ENCODE results near the gene CCDC38. TPM values are rescaled to one million over a fixed set of nuclear protein-coding genes. Genes with fewer than 3 reads are reported as not detected.

CCDC38 gene
- total RNA-seq, 2 donors from 2014 or later, result 0.33 TPM; not detected in 1

- DNase-seq (ENCODE audit: low spot score) (no peak), ATAC-seq (no peak)
- no peak overlapping the region for H3K4me3 Mint-ChIP-seq
- H3K27ac Mint-ChIP-seq, result no peak overlapping the region
- H3K36me3 Mint-ChIP-seq, result no peaks in the 10 kb centered on the region
- peaks cover 6 to 17% of the 10 kb centered on the region in 2 donors for H3K27me3 Mint-ChIP-seq
- no peaks in the 10 kb centered on the region for H3K9me3 Mint-ChIP-seq
- H3K4me1 Mint-ChIP-seq (ENCODE audit: low read depth in 2 of 2), result no peaks in the 10 kb centered on the region
These were observed 7.2 kb upstream of the CCDC38 start for GRCh38 chr12:95949477-95950206.

- no peaks in the 10 kb centered on the region for H3K27me3 Mint-ChIP-seq
- ATAC-seq, result no peak
- H3K9me3 Mint-ChIP-seq, result no peaks in the 10 kb centered on the region
These were observed 1.8 kb upstream of the CCDC38 start for GRCh38 chr12:95944108-95944704.

GRCh38 chr12:95943330-95943842 is 972 bp upstream of the CCDC38 start, which contains the start of gene AMDHD1:
TSS of gene AMDHD1 (plus strand) at chr12:95943331. CDS start at chr12:95943399, 68 bp downstream.
- DNase-seq (ENCODE audit: low spot score) (peak; percentile 74), ATAC-seq (peak; percentile 82 to 84)
- peaks cover 0 to 3% of the 10 kb centered on the region in 2 donors for H3K27me3 Mint-ChIP-seq
- H3K4me3 Mint-ChIP-seq, result peak within 1 kb of the TSS; percentile 95
- peaks cover 6 to 9% of the 10 kb centered on the region in 2 donors for H3K4me1 Mint-ChIP-seq (ENCODE audit: low read depth in 2 of 2)
- H3K36me3 Mint-ChIP-seq, result no peaks in the 10 kb centered on the region
- no peaks in the 10 kb centered on the region for H3K9me3 Mint-ChIP-seq
- peak within 1 kb of the TSS; percentile 73 to 85 for H3K27ac Mint-ChIP-seq

More at GRCh38 chr12:95944108-95944704, 1.8 kb upstream of the CCDC38 start:
- H3K27ac Mint-ChIP-seq, result peak overlapping the region in 1 of 2 donors; percentile 51
- no peak for DNase-seq (ENCODE audit: low spot score)
- H3K4me3 Mint-ChIP-seq, result peak overlapping the region; percentile 95
- no peaks in the 10 kb centered on the region for H3K36me3 Mint-ChIP-seq
- H3K4me1 Mint-ChIP-seq (ENCODE audit: low read depth in 2 of 2), result peaks cover 6 to 9% of the 10 kb centered on the region in 2 donors

GRCh38 chr12:95942101-95942523 is 302 bp downstream of the CCDC38 start:
- peaks cover 6 to 9% of the 10 kb centered on the region in 2 donors for H3K4me1 Mint-ChIP-seq (ENCODE audit: low read depth in 2 of 2)
- ATAC-seq, result no peak
- peak overlapping the region; percentile 95 for H3K4me3 Mint-ChIP-seq
- H3K27ac Mint-ChIP-seq, result peak overlapping the region in 1 of 2 donors; percentile 73
- H3K27me3 Mint-ChIP-seq, result peaks cover 0 to 5% of the 10 kb centered on the region in 2 donors
- H3K36me3 Mint-ChIP-seq, result no peaks in the 10 kb centered on the region
- DNase-seq (ENCODE audit: low spot score), result no peak
- no peaks in the 10 kb centered on the region for H3K9me3 Mint-ChIP-seq

- H3K4me3 Mint-ChIP-seq, result no peak overlapping the region
- ATAC-seq (no peak), DNase-seq (ENCODE audit: low spot score) (no peak)
- peaks cover 6 to 9% of the 10 kb centered on the region in 2 donors for H3K4me1 Mint-ChIP-seq (ENCODE audit: low read depth in 2 of 2)
- no peaks in the 10 kb centered on the region for H3K9me3 Mint-ChIP-seq
- H3K36me3 Mint-ChIP-seq, result no peaks in the 10 kb centered on the region
- H3K27ac Mint-ChIP-seq, result no peak overlapping the region
- peaks cover 0 to 5% of the 10 kb centered on the region in 2 donors for H3K27me3 Mint-ChIP-seq
These were observed 1.9 kb downstream of the CCDC38 start for GRCh38 chr12:95940514-95940913.

- H3K27me3 Mint-ChIP-seq, result peaks cover 0 to 2% of the 10 kb centered on the region in 2 donors
These were observed 20.2 kb downstream of the CCDC38 start for GRCh38 chr12:95922231-95922630.

GRCh38 chr12:95919110-95919509 is 23.3 kb downstream of the CCDC38 start:
- Mint-ChIP-seq H3K9me3 (no peaks in the 10 kb centered on the region), H3K4me3 (no peak overlapping the region), H3K4me1 (ENCODE audit: low read depth in 2 of 2) (no peaks in the 10 kb centered on the region), H3K36me3 (no peaks in the 10 kb centered on the region), H3K27ac (no peak overlapping the region), H3K27me3 (peaks cover 6 to 7% of the 10 kb centered on the region in 2 donors)
- ATAC-seq (no peak), DNase-seq (ENCODE audit: low spot score) (no peak)

More at GRCh38 chr12:95922231-95922630, 20.2 kb downstream of the CCDC38 start:
- DNase-seq (ENCODE audit: low spot score) (no peak), ATAC-seq (no peak)
- H3K4me1 Mint-ChIP-seq (ENCODE audit: low read depth in 2 of 2), result no peaks in the 10 kb centered on the region
- no peak overlapping the region for H3K27ac Mint-ChIP-seq
- no peak overlapping the region for H3K4me3 Mint-ChIP-seq
- no peaks in the 10 kb centered on the region for H3K36me3 Mint-ChIP-seq
- H3K9me3 Mint-ChIP-seq, result peaks cover 4% of the 10 kb centered on the region

GRCh38 chr12:95918194-95918993 is 24.0 kb downstream of the CCDC38 start:
- Mint-ChIP-seq H3K36me3 (no peaks in the 10 kb centered on the region), H3K4me1 (ENCODE audit: low read depth in 2 of 2) (no peaks in the 10 kb centered on the region), H3K27me3 (peaks cover 6 to 7% of the 10 kb centered on the region in 2 donors), H3K4me3 (no peak overlapping the region), H3K9me3 (no peaks in the 10 kb centered on the region), H3K27ac (no peak overlapping the region)
- DNase-seq (ENCODE audit: low spot score) (no peak), ATAC-seq (peak; percentile 81 to 85)

GRCh38 chr12:95909871-95910270 is 32.5 kb downstream of the CCDC38 start:
- no peak for DNase-seq (ENCODE audit: low spot score)
- Mint-ChIP-seq H3K27me3 (peaks cover 17 to 20% of the 10 kb centered on the region in 2 donors), H3K27ac (no peak overlapping the region), H3K9me3 (no peaks in the 10 kb centered on the region), H3K36me3 (no peaks in the 10 kb centered on the region), H3K4me1 (ENCODE audit: low read depth in 2 of 2) (no peaks in the 10 kb centered on the region), H3K4me3 (no peak overlapping the region)
- no peak for ATAC-seq

GRCh38 chr12:95908573-95908972 is 33.8 kb downstream of the CCDC38 start:
- Mint-ChIP-seq H3K27me3 (peaks cover 24% of the 10 kb centered on the region in 2 donors), H3K36me3 (no peaks in the 10 kb centered on the region), H3K4me3 (no peak overlapping the region), H3K27ac (no peak overlapping the region), H3K9me3 (no peaks in the 10 kb centered on the region), H3K4me1 (ENCODE audit: low read depth in 2 of 2) (no peaks in the 10 kb centered on the region)
- ATAC-seq, result no peak
- DNase-seq (ENCODE audit: low spot score), result no peak

- Mint-ChIP-seq H3K27me3 (peaks cover 18 to 30% of the 10 kb centered on the region in 2 donors), H3K27ac (no peak overlapping the region), H3K9me3 (no peaks in the 10 kb centered on the region), H3K36me3 (no peaks in the 10 kb centered on the region), H3K4me3 (no peak overlapping the region), H3K4me1 (ENCODE audit: low read depth in 2 of 2) (no peaks in the 10 kb centered on the region)
- DNase-seq (ENCODE audit: low spot score) (no peak), ATAC-seq (no peak)
These were observed 44.3 kb downstream of the CCDC38 start for GRCh38 chr12:95898081-95898480.

- Mint-ChIP-seq H3K4me1 (ENCODE audit: low read depth in 2 of 2) (no peaks in the 10 kb centered on the region), H3K9me3 (no peaks in the 10 kb centered on the region), H3K36me3 (no peaks in the 10 kb centered on the region), H3K27ac (no peak overlapping the region), H3K4me3 (no peak overlapping the region), H3K27me3 (peaks cover 16 to 30% of the 10 kb centered on the region in 2 donors)
- DNase-seq (ENCODE audit: low spot score) (no peak), ATAC-seq (no peak)
These were observed 45.6 kb downstream of the CCDC38 start for GRCh38 chr12:95896846-95897245.

- no peak for ATAC-seq
- no peak for DNase-seq (ENCODE audit: low spot score)
- Mint-ChIP-seq H3K4me1 (ENCODE audit: low read depth in 2 of 2) (no peaks in the 10 kb centered on the region), H3K9me3 (no peaks in the 10 kb centered on the region), H3K27ac (no peak overlapping the region), H3K27me3 (peaks cover 14 to 25% of the 10 kb centered on the region in 2 donors), H3K4me3 (no peak overlapping the region), H3K36me3 (no peaks in the 10 kb centered on the region)
These were observed 51.5 kb downstream of the CCDC38 start for GRCh38 chr12:95890958-95891357.

All from natural killer cell treated with Interleukin-12 subunit alpha and Interleukin-12 subunit beta and Interleukin-15 and Interleukin-18, amount 100 ng/mL, for 72 hours (primary cell).